HCT116 (cell line): ENCODE measurements around the gene CCDC86. TPM values are rescaled to one million over a fixed set of nuclear protein-coding genes. Genes with fewer than 3 reads are reported as not detected.

Experiments
- ATAC-seq: fragments of 200-7000 bp; cut with Tn5 transposase; 2 replicates; pipeline ENCODE4 v1.9.1; 2020; ENCODE audit warnings: mild to moderate bottlenecking, moderate library complexity
- BruUV-seq: library from RNA; stranded (reverse); fragments of 400-500 nt; replicated peaks from 2 replicates; lab custom pipeline; 2021; lab: Mats Ljungman, UMichigan
- CTCF ChIA-PET: fragments of 300-600 bp; sonication (Branson Sonifier 250); formaldehyde crosslinking; loops from one replicate; lab custom pipeline; 2021; ENCODE audit warnings: antibody characterized with exemption; lab: Charles Lee
- POLR2A ChIA-PET: fragments of 300-600, 350-600 bp; sonication (Branson Sonifier 250); formaldehyde crosslinking; loops from one replicate; lab custom pipeline; 2021; ENCODE audit warnings: antibody characterized with exemption; lab: Charles Lee
- RAD21 ChIA-PET, 2 experiments: fragments of 300-600 bp; sonication (Branson Sonifier 250); formaldehyde crosslinking; loops; one replicate each; lab custom pipeline; 2023; ENCODE audit warnings: low total read pairs in 2 of 2; ENCODE audit not compliant: uncharacterized antibody in 2 of 2, unreplicated experiment in 2 of 2, low non-redundant PET in 1 of 2; lab: Charles Lee
- DNase-seq: peaks from one replicate; pipeline ENCODE4 v3.0.0-alpha.2; 2010; ENCODE audit warnings: low read depth, low spot score
- H2AFZ ChIP-seq: fragments of 200-600 bp; shearing (Covaris generic), sonication (generic); 2 replicates; pipeline ENCODE4 v1.6.1; 2017; ENCODE audit warnings: low read depth, mixed run types, mixed read lengths, antibody characterized with exemption, low read length; ENCODE audit not compliant: poor library complexity, severe bottlenecking
- H3K27ac ChIP-seq: 2 replicates; pipeline ENCODE4 v1.5.1; 2012; ENCODE audit warnings: low read depth, low read length
- H3K27me3 ChIP-seq: fragments of 200-600 bp; sonication (generic); 2 replicates; pipeline ENCODE4 v1.6.1; 2016; ENCODE audit warnings: mixed run types, low read length, mixed read lengths; ENCODE audit not compliant: insufficient read depth
- H3K36me3 ChIP-seq, 2 experiments: fragments of 200-500 bp in 1 of 2; fragments of 200-600 bp in 1 of 2; sonication (Bioruptor generic) in 1 of 2; sonication (generic) in 1 of 2; 2 replicates each; pipeline versions ENCODE4 v1.5.1 to v1.6.1; 2014 to 2016; ENCODE audit warnings: low read length in 2 of 2, inconsistent platforms in 1 of 2, mixed read lengths in 1 of 2, mixed run types in 1 of 2; ENCODE audit not compliant: insufficient read depth in 2 of 2, control insufficient read depth in 1 of 2
- H3K4me1 ChIP-seq, 2 experiments: fragments of 200-600 bp in 1 of 2; sonication (generic) in 1 of 2; 2 replicates each; pipeline versions ENCODE4 v1.5.1 to v1.6.1; 2012 to 2017; ENCODE audit warnings: low read length in 2 of 2, inconsistent platforms in 1 of 2, mild to moderate bottlenecking in 1 of 2, mixed read lengths in 1 of 2, mixed run types in 1 of 2, moderate library complexity in 1 of 2; ENCODE audit not compliant: insufficient read depth in 2 of 2, control insufficient read depth in 1 of 2
- H3K4me2 ChIP-seq: fragments of 200-600 bp; sonication (generic); 2 replicates; pipeline ENCODE4 v1.6.1; 2017; ENCODE audit warnings: mixed run types, low read length, mixed read lengths
- H3K4me3 ChIP-seq, 2 experiments: fragments of 200-600 bp in 1 of 2; sonication (generic) in 1 of 2; replicated peaks in 1 of 2; 2 replicates each; pipeline ENCODE4 v1.5.1; 2011 to 2016; ENCODE audit warnings: low read length in 2 of 2, control low read depth in 1 of 2, low read depth in 1 of 2, mild to moderate bottlenecking in 1 of 2, mixed read lengths in 1 of 2, mixed run types in 1 of 2
- H3K79me2 ChIP-seq: fragments of 200-600 bp; sonication (generic); 2 replicates; pipeline ENCODE4 v1.6.1; 2017; ENCODE audit warnings: mild to moderate bottlenecking, mixed run types, low read length, moderate library complexity, mixed read lengths; ENCODE audit not compliant: insufficient read depth
- H3K9ac ChIP-seq: fragments of 200-600 bp; sonication (generic); 2 replicates; pipeline ENCODE4 v1.6.1; 2016; ENCODE audit warnings: low read length, mixed read lengths
- H3K9me2 ChIP-seq: fragments of 200-600 bp; sonication (generic), shearing (Covaris generic); 2 replicates; pipeline ENCODE4 v1.6.1; 2017; ENCODE audit warnings: mixed run types, mild to moderate bottlenecking, moderate library complexity; ENCODE audit not compliant: insufficient read depth
- H3K9me3 ChIP-seq, 2 experiments: fragments of 200-500 bp in 1 of 2; fragments of 200-600 bp in 1 of 2; sonication (Bioruptor generic) in 1 of 2; sonication (generic) in 1 of 2; 2 replicates each; pipeline ENCODE4 v1.6.1; 2014 to 2017; ENCODE audit warnings: low read length in 2 of 2, mixed read lengths in 2 of 2, inconsistent platforms in 1 of 2, low read depth in 1 of 2, mild to moderate bottlenecking in 1 of 2, mixed run types in 1 of 2, moderate library complexity in 1 of 2; ENCODE audit not compliant: control insufficient read depth in 1 of 2, insufficient read depth in 1 of 2
- H4K20me1 ChIP-seq: fragments of 200-600 bp; sonication (generic), shearing (Covaris generic); 2 replicates; pipeline ENCODE4 v1.6.1; 2017; ENCODE audit warnings: mixed run types, mild to moderate bottlenecking, moderate library complexity; ENCODE audit not compliant: insufficient read depth
- CBX3 ChIP-seq: IDR thresholded peaks from 2 replicates; pipeline ENCODE4 v1.6.1; 2012; ENCODE audit warnings: low read depth
- CEBPB ChIP-seq: IDR thresholded peaks from 2 replicates; pipeline ENCODE4 v1.6.1; 2012; ENCODE audit warnings: low read depth
- CTCF ChIP-seq, 3 experiments: fragments of 200-600 bp in 1 of 3; sonication (generic) in 1 of 3; IDR thresholded peaks in 2 of 3; conservative IDR thresholded peaks in 1 of 3; 2 replicates each; pipeline ENCODE4 v1.5.1; 2012 to 2017; ENCODE audit warnings: low read depth in 2 of 3, low read length in 2 of 3, antibody characterized with exemption in 1 of 3, borderline replicate concordance in 1 of 3, control low read depth in 1 of 3, mild to moderate bottlenecking in 1 of 3, mixed read lengths in 1 of 3, mixed run types in 1 of 3, moderate library complexity in 1 of 3; ENCODE audit not compliant: insufficient read depth in 1 of 3
- EGR1 ChIP-seq: IDR thresholded peaks from 2 replicates; pipeline ENCODE4 v1.6.1; 2012; ENCODE audit warnings: low read depth
- ELF1 ChIP-seq: IDR thresholded peaks from 2 replicates; pipeline ENCODE4 v1.6.1; 2012; ENCODE audit warnings: low read depth, borderline replicate concordance
- EZH2 ChIP-seq: fragments of 200-600 bp; sonication (generic); IDR thresholded peaks from 2 replicates; pipeline ENCODE4 v1.6.1; 2017; ENCODE audit warnings: antibody characterized with exemption, mixed run types
- EZH2phosphoT487 ChIP-seq: fragments of 200-600 bp; IDR thresholded peaks from 2 replicates; pipeline ENCODE4 v1.6.1; 2018; ENCODE audit warnings: antibody characterized with exemption, borderline replicate concordance
- FOSL1 ChIP-seq: IDR thresholded peaks from 2 replicates; pipeline ENCODE4 v1.6.1; 2012; ENCODE audit warnings: low read depth
- JUND ChIP-seq: IDR thresholded peaks from 2 replicates; pipeline ENCODE4 v1.6.1; 2012
- MAX ChIP-seq: IDR thresholded peaks from 2 replicates; pipeline ENCODE4 v1.6.1; 2012
- POLR2A ChIP-seq: IDR thresholded peaks from 2 replicates; pipeline ENCODE4 v1.7.0; 2011; ENCODE audit warnings: borderline replicate concordance; ENCODE audit not compliant: insufficient read depth, insufficient read length; ENCODE audit errors: extremely low read depth
- POLR2AphosphoS5 ChIP-seq: IDR thresholded peaks from 2 replicates; pipeline ENCODE4 v1.6.1; 2011; ENCODE audit warnings: mild to moderate bottlenecking, low read depth, low read length, moderate library complexity
- REST ChIP-seq: IDR thresholded peaks from 2 replicates; pipeline ENCODE4 v1.6.1; 2012; ENCODE audit warnings: low read depth
- SP1 ChIP-seq: IDR thresholded peaks from 2 replicates; pipeline ENCODE4 v1.6.1; 2012; ENCODE audit warnings: low read depth
- TCF7L2 ChIP-seq: IDR thresholded peaks from 2 replicates; pipeline ENCODE4 v1.7.0; 2011; ENCODE audit warnings: borderline replicate concordance, inconsistent platforms; ENCODE audit not compliant: insufficient read depth, insufficient read length; ENCODE audit errors: extremely low read depth
- YY1 ChIP-seq: IDR thresholded peaks from 2 replicates; pipeline ENCODE4 v1.6.1; 2011; ENCODE audit warnings: low read length, low read depth, moderate library complexity, mild to moderate bottlenecking; ENCODE audit not compliant: insufficient replicate concordance; ENCODE audit errors: extremely low read depth
- ZFX ChIP-seq: fragments of 450-650 bp; IDR thresholded peaks from 2 replicates; pipeline ENCODE4 v1.6.1; 2017
- ZNF274 ChIP-seq: fragments of 200-500 bp; sonication (Bioruptor generic); IDR thresholded peaks from 2 replicates; pipeline ENCODE4 v1.6.1; 2014; ENCODE audit warnings: mild to moderate bottlenecking, low read depth, low read length, inconsistent platforms
- intact Hi-C: fragments of 100-400 bp; cut with micrococcal nuclease; formaldehyde crosslinking; loops from 2 replicates; pipeline ENCODE4 v1.10.0; 2022
- total RNA-seq: library from RNA; stranded (reverse); gene quantifications from one replicate; pipeline ENCODE4 v1.2.1, GENCODE V29; 2021; ENCODE audit not compliant: unreplicated experiment
- TF ChIP-seq, protein P1 (sequence below): IDR thresholded peaks from 2 replicates; pipeline ENCODE4 v1.6.1; 2011; ENCODE audit warnings: mild to moderate bottlenecking, low read length, moderate library complexity; ENCODE audit not compliant: insufficient replicate concordance; ENCODE audit errors: extremely low read depth
- TF ChIP-seq, protein P2 (sequence below): IDR thresholded peaks from 2 replicates; pipeline ENCODE4 v1.6.1; 2012

The CCDC86 gene
- total RNA-seq, 1 experiment from 2014 or later = 69.6 TPM

DNA sequence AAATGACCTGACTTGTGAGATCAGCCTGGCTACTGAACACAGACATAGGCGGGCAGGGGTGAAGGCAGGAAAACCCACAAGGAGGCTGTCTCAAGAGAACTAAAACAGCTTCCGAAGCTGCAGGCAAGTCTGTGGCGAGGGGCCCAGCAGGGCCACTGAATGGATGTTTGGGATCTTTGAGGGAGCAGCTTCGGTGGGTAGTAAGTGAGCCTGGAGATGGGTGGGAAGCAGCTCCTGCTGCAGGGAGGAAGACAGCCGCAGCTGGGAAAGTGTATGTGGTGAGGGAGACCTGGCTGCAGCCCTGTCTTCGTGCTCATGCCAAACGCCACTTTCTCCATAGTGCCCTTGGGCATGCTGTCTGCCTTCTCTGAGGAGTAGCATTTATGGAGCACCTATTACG lies 3.4 kb downstream of the CCDC86 start:
- Histone ChIP-seq H3K9me3 (no peaks in the 10 kb centered on the region), H3K79me2 (peaks cover 60% of the 10 kb centered on the region), H4K20me1 (no peaks in the 10 kb centered on the region), H3K4me2 (no peak overlapping the region), H3K9me2 (no peaks in the 10 kb centered on the region), H3K36me3 (peaks cover 15 to 52% of the 10 kb centered on the region in 2 experiments), H3K4me1 (peaks cover 13 to 23% of the 10 kb centered on the region in 2 experiments), H3K9ac (no peak overlapping the region), H3K4me3 (no peak overlapping the region), H3K27me3 (no peaks in the 10 kb centered on the region), H3K27ac (no peak overlapping the region), H2AFZ (no peak overlapping the region)
- ChIA-PET CTCF (interaction anchor here (1.2 kb wide), 1 partner anchor 42 kb away, joined by 4 read pairs; no protein-coding TSS in a partner anchor), RAD21 (no interaction called here), POLR2A (no interaction called here)
- BruUV-seq = no TSS peak
- intact Hi-C loops = no loop called here
- TF ChIP-seq EZH2phosphoT487 (no peak), ZFX (no peak), REST (no peak), ZNF274 (no peak), EZH2 (no peak), YY1 (no peak), CBX3 (no peak), POLR2AphosphoS5 (no peak), ELF1 (no peak), JUND (no peak), FOSL1 (no peak), CTCF (IDR thresholded peaks at IDR 0.05 in 2 of 3, conservative IDR thresholded peaks at IDR 0.05 in 1 of 3; ENCODE audit: borderline replicate concordance in 1 of 3, insufficient read depth in 1 of 3, low read depth in 2 of 3, low read length in 2 of 3) (no peak), POLR2A (no peak), TCF7L2 (no peak), SP1 (no peak), CEBPB (no peak), MAX (no peak), EGR1 (no peak)
- TF ChIP-seq, protein P1, sequence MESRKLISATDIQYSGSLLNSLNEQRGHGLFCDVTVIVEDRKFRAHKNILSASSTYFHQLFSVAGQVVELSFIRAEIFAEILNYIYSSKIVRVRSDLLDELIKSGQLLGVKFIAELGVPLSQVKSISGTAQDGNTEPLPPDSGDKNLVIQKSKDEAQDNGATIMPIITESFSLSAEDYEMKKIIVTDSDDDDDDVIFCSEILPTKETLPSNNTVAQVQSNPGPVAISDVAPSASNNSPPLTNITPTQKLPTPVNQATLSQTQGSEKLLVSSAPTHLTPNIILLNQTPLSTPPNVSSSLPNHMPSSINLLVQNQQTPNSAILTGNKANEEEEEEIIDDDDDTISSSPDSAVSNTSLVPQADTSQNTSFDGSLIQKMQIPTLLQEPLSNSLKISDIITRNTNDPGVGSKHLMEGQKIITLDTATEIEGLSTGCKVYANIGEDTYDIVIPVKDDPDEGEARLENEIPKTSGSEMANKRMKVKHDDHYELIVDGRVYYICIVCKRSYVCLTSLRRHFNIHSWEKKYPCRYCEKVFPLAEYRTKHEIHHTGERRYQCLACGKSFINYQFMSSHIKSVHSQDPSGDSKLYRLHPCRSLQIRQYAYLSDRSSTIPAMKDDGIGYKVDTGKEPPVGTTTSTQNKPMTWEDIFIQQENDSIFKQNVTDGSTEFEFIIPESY = no peak
- TF ChIP-seq, protein P2, sequence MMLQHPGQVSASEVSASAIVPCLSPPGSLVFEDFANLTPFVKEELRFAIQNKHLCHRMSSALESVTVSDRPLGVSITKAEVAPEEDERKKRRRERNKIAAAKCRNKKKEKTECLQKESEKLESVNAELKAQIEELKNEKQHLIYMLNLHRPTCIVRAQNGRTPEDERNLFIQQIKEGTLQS = no peak
- ATAC-seq (no peak), DNase-seq (no peak)
